ENCODE measurements around the gene NOL9. TPM values are rescaled to one million over a fixed set of nuclear protein-coding genes. Genes with fewer than 3 reads are reported as not detected.

NOL9 gene
- total RNA-seq, 4 donors from 2014 or later = 16.6 to 25.0 (median 21.1) TPM

- peaks cover 11 to 89% (median 66%) of the 10 kb centered on the region in 4 donors for H3K36me3 ChIP-seq
Measured at GRCh38 chr1:6473156-6473555, 81.2 kb downstream of the NOL9 start.

GRCh38 chr1:6472391-6472790 lies 81.9 kb downstream of the NOL9 start:
- H3K36me3 ChIP-seq = peaks cover 11 to 92% (median 73%) of the 10 kb centered on the region in 4 donors
- H3K4me1 ChIP-seq = peaks cover 0 to 7% (median 3%) of the 10 kb centered on the region in 4 donors
- TF ChIP-seq EP300 (IDR thresholded peaks at IDR 0.05) = no peak
- no peak for TF ChIP-seq POLR2A (IDR thresholded peaks at IDR 0.05; ENCODE audit: low read depth)
- WGBS = 95% methylated on average over 6 of the region's 10 CpGs
- H3K27me3 ChIP-seq = peaks cover 0 to 7% (median 0%) of the 10 kb centered on the region in 4 donors
- no peak for DNase-seq (ENCODE audit: extremely low spot score)
- no peak overlapping the region for H3K27ac ChIP-seq (replicated peaks in 1 of 4)
- no peaks in the 10 kb centered on the region for H3K9me3 ChIP-seq
- H3K4me3 ChIP-seq = no peak overlapping the region
- intact Hi-C loops (cut with DNase I) = no loop called here

More at GRCh38 chr1:6473156-6473555, 81.2 kb downstream of the NOL9 start:
- DNase-seq (ENCODE audit: extremely low spot score) = no peak
- Histone ChIP-seq H3K4me3 (no peak overlapping the region), H3K27me3 (peaks cover 0 to 1% (median 0%) of the 10 kb centered on the region in 4 donors), H3K27ac (replicated peaks in 1 of 4) (no peak overlapping the region), H3K9me3 (no peaks in the 10 kb centered on the region), H3K4me1 (peaks cover 0 to 7% (median 3%) of the 10 kb centered on the region in 4 donors)
- TF ChIP-seq EP300 (IDR thresholded peaks at IDR 0.05) (no peak), POLR2AphosphoS5 (IDR thresholded peaks at IDR 0.05) (no peak), CTCF (IDR thresholded peaks at IDR 0.05) (no peak), POLR2A (IDR thresholded peaks at IDR 0.05; ENCODE audit: low read depth) (no peak)
- intact Hi-C loops (cut with DNase I) = no loop called here
- WGBS = 95% methylated on average over 10 of the region's 18 CpGs

- Histone ChIP-seq H3K9me3 (no peaks in the 10 kb centered on the region), H3K36me3 (peaks cover 11 to 92% (median 77%) of the 10 kb centered on the region in 4 donors), H3K4me3 (no peak overlapping the region), H3K27ac (replicated peaks in 1 of 4) (no peak overlapping the region), H3K27me3 (peaks cover 0 to 11% (median 0%) of the 10 kb centered on the region in 4 donors), H3K4me1 (peaks cover 0 to 7% (median 3%) of the 10 kb centered on the region in 4 donors)
- TF ChIP-seq CTCF (IDR thresholded peaks at IDR 0.05) (no peak), EP300 (IDR thresholded peaks at IDR 0.05) (no peak), POLR2AphosphoS5 (IDR thresholded peaks at IDR 0.05) (no peak), POLR2A (IDR thresholded peaks at IDR 0.05; ENCODE audit: low read depth) (no peak)
- intact Hi-C loops (cut with DNase I) = no loop called here
- WGBS = 91% methylated on average over 5 of the region's 7 CpGs
- DNase-seq (ENCODE audit: extremely low spot score) = no peak
Measured at GRCh38 chr1:6471970-6472368, 82.3 kb downstream of the NOL9 start.

Small RNA genes within 50 kb of the gene (small RNA-seq; reads per million reads assigned to genes)
- 0 reads per million in 3 donors for gene RNU6-731P

Other genes starting within 250 kb of the NOL9 start
- 10 to 100 TPM; 15.0 to 38.7 (median 28.6) TPM for gene ACOT7, start 160.7 kb downstream of the NOL9 start, total RNA-seq
- not detected for gene HES2, start 134.6 kb downstream of the NOL9 start, total RNA-seq
- 1 to 10 TPM in 2 of 4 donors, under 1 TPM in 1, not detected in 1; 0.33 to 1.0 (median 1.0) TPM for gene ESPN, start 129.7 kb downstream of the NOL9 start, total RNA-seq
- 1 to 10 TPM; 2.5 to 9.1 (median 9.1) TPM for gene TNFRSF25, start 88.3 kb downstream of the NOL9 start, total RNA-seq
- 10 to 100 TPM in 2 of 4 donors, 1 to 10 TPM in 2; 5.8 to 18.1 (median 12.0) TPM for gene PLEKHG5, start 62.8 kb downstream of the NOL9 start, total RNA-seq
- gene TAS1R1, start 794 bp upstream of the NOL9 start, total RNA-seq = not detected
- 10 to 100 TPM; 15.0 to 24.9 (median 16.4) TPM for gene ZBTB48, start 25.5 kb upstream of the NOL9 start, total RNA-seq
- 100 to 1,000 TPM in 3 of 4 donors, 10 to 100 TPM in 1; 98.4 to 184 (median 130) TPM for gene KLHL21, start 48.4 kb upstream of the NOL9 start, total RNA-seq
- gene PHF13, start 59.2 kb upstream of the NOL9 start, total RNA-seq = 10 to 100 TPM; 16.6 to 32.1 (median 27.9) TPM
- 10 to 100 TPM; 13.8 to 34.6 (median 25.0) TPM for gene THAP3, start 70.4 kb upstream of the NOL9 start, total RNA-seq
- gene DNAJC11, start 147.3 kb upstream of the NOL9 start, total RNA-seq = 10 to 100 TPM; 19.4 to 37.8 (median 29.0) TPM
- 100 to 1,000 TPM; 109 to 226 (median 139) TPM for gene CAMTA1, start 230.9 kb upstream of the NOL9 start, total RNA-seq